PC-3 (cell line): ENCODE measurements around the gene NASP.

Experiments
- CTCF ChIP-seq: fragments of 300-600 bp; sonication (generic); conservative IDR thresholded peaks from 2 replicates; pipeline ENCODE4 v1.5.1; 2017; ENCODE audit warnings: antibody characterized with exemption, low read depth, mild to moderate bottlenecking, low read length
- EZH2 ChIP-seq: fragments of 300-600 bp; sonication (generic); IDR thresholded peaks from one replicate; pipeline ENCODE4 v1.6.1; 2017; ENCODE audit warnings: antibody characterized with exemption, mild to moderate bottlenecking, low read length; ENCODE audit not compliant: unreplicated experiment
- EZH2phosphoT487 ChIP-seq: fragments of 300-600 bp; sonication (generic); IDR thresholded peaks from 2 replicates; pipeline ENCODE4 v1.6.1; 2018; ENCODE audit warnings: mild to moderate bottlenecking, antibody characterized with exemption, low read length, borderline replicate concordance

DNA sequence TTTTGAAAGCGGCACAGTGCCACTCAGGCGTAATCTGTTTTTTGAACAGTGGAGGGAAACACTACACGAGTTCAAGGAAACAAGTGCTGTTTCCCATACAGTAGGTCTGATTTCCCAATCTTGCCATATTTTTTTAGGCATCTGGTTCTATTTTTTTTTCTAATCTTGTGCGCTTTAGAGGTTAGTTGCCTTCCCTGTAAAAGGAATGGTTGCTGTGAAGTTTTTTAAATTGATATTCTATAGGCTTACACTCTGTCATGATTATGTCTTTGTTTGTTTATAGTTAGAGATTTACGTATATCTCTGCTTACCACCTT, 1.2 kb downstream of the NASP start:
- TF ChIP-seq CTCF = no peak
- no peak for TF ChIP-seq EZH2phosphoT487
- TF ChIP-seq EZH2 = no peak
